GM23338 (cell line): ENCODE data around the gene CFAP141. TPM values are rescaled to one million over a fixed set of nuclear protein-coding genes. Genes with fewer than 3 reads are reported as not detected.
A peak's percentile ranks its signal among the peaks of the same experiment; 100 is the strongest.

Experiments
- ATAC-seq: fragments of 200-7000 bp; cut with Tn5 transposase; 3 replicates; pipeline ENCODE4 v1.9.1; 2020
- DNase-seq: peaks from one replicate; pipeline ENCODE4 v3.0.0-alpha.2; 2015; ENCODE audit warnings: low spot score
- H2AFZ ChIP-seq: fragments of 200-600 bp; sonication (generic); 2 replicates; pipeline ENCODE4 v1.8.0; 2016; ENCODE audit warnings: antibody characterized with exemption, mild to moderate bottlenecking, moderate library complexity
- H3F3A ChIP-seq: fragments of 200-600 bp; sonication (generic); replicated peaks from 2 replicates; pipeline ENCODE4 v1.8.0; 2017; ENCODE audit warnings: antibody characterized with exemption, mixed run types, low read depth
- H3K27ac ChIP-seq: fragments of 200-600 bp; sonication (generic); 2 replicates; pipeline ENCODE4 v1.6.1; 2016; ENCODE audit warnings: low read depth
- H3K27me3 ChIP-seq: fragments of 200-600 bp; sonication (generic); 2 replicates; pipeline ENCODE4 v1.8.0; 2016; ENCODE audit warnings: mild to moderate bottlenecking, mixed run types, moderate library complexity; ENCODE audit not compliant: insufficient read depth
- H3K36me3 ChIP-seq: fragments of 200-600 bp; sonication (generic); 2 replicates; pipeline ENCODE4 v1.8.0; 2016; ENCODE audit warnings: mild to moderate bottlenecking; ENCODE audit not compliant: insufficient read depth
- H3K4me1 ChIP-seq: fragments of 200-600 bp; sonication (generic); 2 replicates; pipeline ENCODE4 v1.8.0; 2016; ENCODE audit warnings: mild to moderate bottlenecking, moderate library complexity; ENCODE audit not compliant: insufficient read depth
- H3K4me2 ChIP-seq: fragments of 200-600 bp; sonication (generic); 2 replicates; pipeline ENCODE4 v1.7.1; 2017; ENCODE audit warnings: mixed run types
- H3K4me3 ChIP-seq: fragments of 200-600 bp; sonication (generic); 2 replicates; pipeline ENCODE4 v1.6.1; 2016; ENCODE audit warnings: mixed run types
- H3K79me2 ChIP-seq: fragments of 200-600 bp; sonication (generic); replicated peaks from 2 replicates; pipeline ENCODE4 v1.8.0; 2017; ENCODE audit warnings: mild to moderate bottlenecking; ENCODE audit not compliant: insufficient read depth
- H3K9me2 ChIP-seq: fragments of 200-600 bp; sonication (generic); 2 replicates; pipeline ENCODE4 v1.8.0; 2017; ENCODE audit not compliant: insufficient read depth
- H4K20me1 ChIP-seq: fragments of 200-600 bp; sonication (generic); replicated peaks from 2 replicates; pipeline ENCODE4 v1.8.0; 2017; ENCODE audit warnings: mild to moderate bottlenecking; ENCODE audit not compliant: insufficient read depth
- H3K27ac Mint-ChIP-seq: 2 replicates; pipeline ENCODE4 v1.8.0; 2020; ENCODE audit warnings: inconsistent platforms, mild to moderate bottlenecking, moderate library complexity, mixed read lengths
- H3K27me3 Mint-ChIP-seq: 3 replicates; pipeline ENCODE4 v1.8.0; 2022; ENCODE audit warnings: low read depth, mild to moderate bottlenecking, moderate library complexity, mixed read lengths, inconsistent platforms; ENCODE audit not compliant: insufficient read depth, poor library complexity
- H3K36me3 Mint-ChIP-seq: 3 replicates; pipeline ENCODE4 v1.8.0; 2021; ENCODE audit warnings: low read depth, mild to moderate bottlenecking, inconsistent platforms, moderate library complexity, mixed read lengths
- H3K4me1 Mint-ChIP-seq: 3 replicates; pipeline ENCODE4 v1.8.0; 2020; ENCODE audit warnings: mild to moderate bottlenecking, inconsistent platforms, mixed read lengths
- H3K4me3 Mint-ChIP-seq: 3 replicates; pipeline ENCODE4 v1.8.0; 2021; ENCODE audit warnings: moderate library complexity, mild to moderate bottlenecking, inconsistent platforms, mixed read lengths
- H3K9me3 Mint-ChIP-seq: 3 replicates; pipeline ENCODE4 v1.8.0; 2020; ENCODE audit warnings: moderate library complexity, mild to moderate bottlenecking, inconsistent platforms, mixed read lengths
- CREB1 ChIP-seq: fragments of 250-450 bp; sonication (Bioruptor Pico); IDR thresholded peaks from 2 replicates; pipeline ENCODE4 v1.5.0; 2020; ENCODE audit warnings: low read depth, mild to moderate bottlenecking, moderate library complexity
- CTCF ChIP-seq, 2 experiments: fragments of 200-600 bp in 1 of 2; sonication (generic) in 1 of 2; conservative IDR thresholded peaks; 2 replicates each; pipeline versions ENCODE4 v1.5.1 to v1.6.1; 2016 to 2017; ENCODE audit warnings: antibody characterized with exemption in 2 of 2, low read depth in 2 of 2, mild to moderate bottlenecking in 2 of 2, moderate library complexity in 1 of 2
- ETS1 ChIP-seq: IDR thresholded peaks from 2 replicates; pipeline ENCODE4 v1.6.1; 2016; ENCODE audit warnings: antibody characterized with exemption
- EZH2 ChIP-seq: fragments of 200-600 bp; sonication (generic); IDR thresholded peaks from one replicate; pipeline ENCODE4 v1.8.0; 2017; ENCODE audit warnings: antibody characterized with exemption, mild to moderate bottlenecking, low read depth; ENCODE audit not compliant: unreplicated experiment
- EZH2phosphoT487 ChIP-seq: fragments of 200-600 bp; sonication (generic); IDR thresholded peaks from one replicate; pipeline ENCODE4 v1.8.1; 2018; ENCODE audit warnings: antibody characterized with exemption; ENCODE audit not compliant: unreplicated experiment
- JUNB ChIP-seq: IDR thresholded peaks from one replicate; pipeline ENCODE4 v1.6.1; 2016; ENCODE audit warnings: antibody characterized with exemption; ENCODE audit not compliant: unreplicated experiment
- NANOG ChIP-seq: IDR thresholded peaks from 2 replicates; pipeline ENCODE4 v1.6.1; 2016; ENCODE audit warnings: antibody characterized with exemption, borderline replicate concordance
- POLR2AphosphoS5 ChIP-seq: IDR thresholded peaks from 2 replicates; pipeline ENCODE4 v1.6.1; 2016; ENCODE audit warnings: antibody characterized with exemption, low read depth
- REST ChIP-seq: IDR thresholded peaks from one replicate; pipeline ENCODE4 v1.6.1; 2018; ENCODE audit warnings: antibody characterized with exemption; ENCODE audit not compliant: unreplicated experiment
- STAT1 ChIP-seq: IDR thresholded peaks from one replicate; pipeline ENCODE4 v1.6.1; 2016; ENCODE audit warnings: antibody characterized with exemption; ENCODE audit not compliant: unreplicated experiment
- ZNF114 ChIP-seq: fragments of 250-450 bp; sonication (Bioruptor Pico); IDR thresholded peaks from 2 replicates; pipeline ENCODE4 v1.5.0; 2020; ENCODE audit warnings: mild to moderate bottlenecking, moderate library complexity
- ZNF331 ChIP-seq: fragments of 250-450 bp; sonication (Bioruptor Pico); IDR thresholded peaks from 2 replicates; pipeline ENCODE4 v1.5.0; 2020; ENCODE audit warnings: low read depth, mild to moderate bottlenecking, moderate library complexity
- ZNF462 ChIP-seq: fragments of 250-450 bp; sonication (Bioruptor Pico); IDR thresholded peaks from 2 replicates; pipeline ENCODE4 v1.5.0; 2020; ENCODE audit warnings: mild to moderate bottlenecking, moderate library complexity
- polyA plus RNA-seq: library from polyadenylated mRNA; unstranded; fragments of >200 nt; fragmentation: Nextera tagmentation; extraction: Ambion mirVana; gene quantifications from 2 replicates; pipeline ENCODE4 v1.2.1, GENCODE V29; 2016
- total RNA-seq: library from RNA; depleted of rRNA; stranded (reverse); fragments of >200 nt; shearing (Covaris generic); gene quantifications from 2 replicates; pipeline ENCODE4 v1.2.3, GENCODE V29; 2014

Gene CFAP141
- total and polyA plus RNA-seq, 2 experiments from 2014 or later, result not detected

- H3K9me3 Mint-ChIP-seq, result no peaks in the 10 kb centered on the region
- Histone ChIP-seq H3K4me2 (no peak overlapping the region), H4K20me1 (peaks cover 79% of the 10 kb centered on the region), H3K27ac (no peak overlapping the region), H3K4me3 (no peak overlapping the region), H3K36me3 (peaks cover 89% of the 10 kb centered on the region), H3K4me1 (no peaks in the 10 kb centered on the region), H2AFZ (no peak overlapping the region), H3K79me2 (peaks cover 97% of the 10 kb centered on the region), H3K9me2 (no peaks in the 10 kb centered on the region), H3F3A (peaks cover 19% of the 10 kb centered on the region), H3K27me3 (no peaks in the 10 kb centered on the region)
- DNase-seq (no peak), ATAC-seq (no peak)
- peaks cover 94% of the 10 kb centered on the region for H3K36me3 Mint-ChIP-seq
- H3K4me1 Mint-ChIP-seq, result no peaks in the 10 kb centered on the region
- TF ChIP-seq CTCF (conservative IDR thresholded peaks at IDR 0.05; ENCODE audit: low read depth in 2 of 2) (no peak), ETS1 (no peak), ZNF462 (CRISPR knock-in tag) (no peak), CREB1 (CRISPR knock-in tag) (no peak), ZNF331 (CRISPR knock-in tag) (no peak), EZH2phosphoT487 (no peak), NANOG (no peak), EZH2 (no peak), ZNF114 (CRISPR knock-in tag) (no peak), POLR2AphosphoS5 (no peak), REST (no peak), STAT1 (no peak), JUNB (no peak)
- H3K4me3 Mint-ChIP-seq, result no peak overlapping the region
- no peaks in the 10 kb centered on the region for H3K27me3 Mint-ChIP-seq
- 0 out of 2 replicates have a peak overlapping the region, but pooled peaks have one; percentile 18 for H3K27ac Mint-ChIP-seq
These were observed 31.3 kb upstream of the CFAP141 start for GRCh38 chr1:154237435-154237834.
